ENCODE measurements around the gene CNEP1R1. TPM values are rescaled to one million over a fixed set of nuclear protein-coding genes. Genes with fewer than 3 reads are reported as not detected.

Gene CNEP1R1
- total RNA-seq, 1 experiment from 2014 or later = 14.6 TPM

- BruUV-seq (replicated peaks) = no TSS peak
- intact Hi-C loops (cut with micrococcal nuclease) = no loop called here
- DNase-seq (ENCODE audit: low read depth, low spot score) = no peak
- ChIA-PET POLR2A (no interaction called here), CTCF (no interaction called here), RAD21 (ENCODE audit: low non-redundant PET in 1 of 2, low total read pairs in 2 of 2, uncharacterized antibody in 2 of 2, unreplicated experiment in 2 of 2) (no interaction called here)
- Histone ChIP-seq H3K4me1 (ENCODE audit: control insufficient read depth in 1 of 2, insufficient read depth in 2 of 2, low read length in 2 of 2) (no peaks in the 10 kb centered on the region), H3K9me3 (ENCODE audit: control insufficient read depth in 1 of 2, insufficient read depth in 1 of 2, low read depth in 1 of 2, low read length in 2 of 2) (no peaks in the 10 kb centered on the region), H2AFZ (ENCODE audit: low read depth, low read length, poor library complexity, severe bottlenecking) (no peak overlapping the region), H3K27me3 (ENCODE audit: insufficient read depth, low read length) (peaks cover 10% of the 10 kb centered on the region; the same call in 1 of the 2 replicates), H3K9ac (ENCODE audit: low read length) (no peak overlapping the region), H3K4me3 (replicated peaks in 1 of 2; ENCODE audit: low read depth in 1 of 2, low read length in 2 of 2) (no peak overlapping the region), H3K27ac (ENCODE audit: low read depth, low read length) (no peak overlapping the region), H3K4me2 (ENCODE audit: low read length) (no peak overlapping the region), H4K20me1 (ENCODE audit: insufficient read depth) (no peaks in the 10 kb centered on the region), H3K79me2 (ENCODE audit: insufficient read depth, low read length) (no peaks in the 10 kb centered on the region), H3K9me2 (ENCODE audit: insufficient read depth) (no peaks in the 10 kb centered on the region), H3K36me3 (ENCODE audit: control insufficient read depth in 1 of 2, insufficient read depth in 2 of 2, low read length in 2 of 2) (no peaks in the 10 kb centered on the region)
- no peak for ATAC-seq
- no peak for TF ChIP-seq CTCF (IDR thresholded peaks at IDR 0.05 in 2 of 3, conservative IDR thresholded peaks at IDR 0.05 in 1 of 3; ENCODE audit: borderline replicate concordance in 1 of 3, insufficient read depth in 1 of 3, low read depth in 2 of 3, low read length in 2 of 3)
- no peak for TF ChIP-seq MAX (IDR thresholded peaks at IDR 0.05)
Measured at GRCh38 chr16:49994006-49994405, 31.0 kb upstream of the CNEP1R1 start.

GRCh38 chr16:49995720-49996119 lies 29.3 kb upstream of the CNEP1R1 start:
- ChIA-PET CTCF (no interaction called here), RAD21 (ENCODE audit: low non-redundant PET in 1 of 2, low total read pairs in 2 of 2, uncharacterized antibody in 2 of 2, unreplicated experiment in 2 of 2) (no interaction called here), POLR2A (no interaction called here)
- H3K4me1 ChIP-seq (ENCODE audit: control insufficient read depth in 1 of 2, insufficient read depth in 2 of 2, low read length in 2 of 2) = no peaks in the 10 kb centered on the region
- H3K79me2 ChIP-seq (ENCODE audit: insufficient read depth, low read length) = no peaks in the 10 kb centered on the region
- H3K9me2 ChIP-seq (ENCODE audit: insufficient read depth) = no peaks in the 10 kb centered on the region
- ATAC-seq (no peak; the same call in 1 of the 2 replicates), DNase-seq (ENCODE audit: low read depth, low spot score) (no peak)
- H3K4me2 ChIP-seq (ENCODE audit: low read length) = no peak overlapping the region
- H4K20me1 ChIP-seq (ENCODE audit: insufficient read depth) = no peaks in the 10 kb centered on the region
- no peaks in the 10 kb centered on the region for H3K36me3 ChIP-seq (ENCODE audit: control insufficient read depth in 1 of 2, insufficient read depth in 2 of 2, low read length in 2 of 2)
- no peak overlapping the region for H2AFZ ChIP-seq (ENCODE audit: low read depth, low read length, poor library complexity, severe bottlenecking)
- H3K9me3 ChIP-seq (ENCODE audit: control insufficient read depth in 1 of 2, insufficient read depth in 1 of 2, low read depth in 1 of 2, low read length in 2 of 2) = no peaks in the 10 kb centered on the region
- H3K4me3 ChIP-seq (replicated peaks in 1 of 2; ENCODE audit: low read depth in 1 of 2, low read length in 2 of 2) = no peak overlapping the region
- H3K27me3 ChIP-seq (ENCODE audit: insufficient read depth, low read length) = peaks cover 10% of the 10 kb centered on the region; the same call in 1 of the 2 replicates
- intact Hi-C loops (cut with micrococcal nuclease) = no loop called here
- no TSS peak for BruUV-seq (replicated peaks)
- TF ChIP-seq ZFX (IDR thresholded peaks at IDR 0.05) (no peak), CTCF (IDR thresholded peaks at IDR 0.05 in 2 of 3, conservative IDR thresholded peaks at IDR 0.05 in 1 of 3; ENCODE audit: borderline replicate concordance in 1 of 3, insufficient read depth in 1 of 3, low read depth in 2 of 3, low read length in 2 of 3) (no peak), RAD21 (IDR thresholded peaks at IDR 0.05; ENCODE audit: low read depth) (no peak), FOSL1 (IDR thresholded peaks at IDR 0.05; ENCODE audit: low read depth) (no peak), EGR1 (IDR thresholded peaks at IDR 0.05; ENCODE audit: low read depth) (no peak), JUND (IDR thresholded peaks at IDR 0.05) (no peak)
- TF ChIP-seq, protein P1, sequence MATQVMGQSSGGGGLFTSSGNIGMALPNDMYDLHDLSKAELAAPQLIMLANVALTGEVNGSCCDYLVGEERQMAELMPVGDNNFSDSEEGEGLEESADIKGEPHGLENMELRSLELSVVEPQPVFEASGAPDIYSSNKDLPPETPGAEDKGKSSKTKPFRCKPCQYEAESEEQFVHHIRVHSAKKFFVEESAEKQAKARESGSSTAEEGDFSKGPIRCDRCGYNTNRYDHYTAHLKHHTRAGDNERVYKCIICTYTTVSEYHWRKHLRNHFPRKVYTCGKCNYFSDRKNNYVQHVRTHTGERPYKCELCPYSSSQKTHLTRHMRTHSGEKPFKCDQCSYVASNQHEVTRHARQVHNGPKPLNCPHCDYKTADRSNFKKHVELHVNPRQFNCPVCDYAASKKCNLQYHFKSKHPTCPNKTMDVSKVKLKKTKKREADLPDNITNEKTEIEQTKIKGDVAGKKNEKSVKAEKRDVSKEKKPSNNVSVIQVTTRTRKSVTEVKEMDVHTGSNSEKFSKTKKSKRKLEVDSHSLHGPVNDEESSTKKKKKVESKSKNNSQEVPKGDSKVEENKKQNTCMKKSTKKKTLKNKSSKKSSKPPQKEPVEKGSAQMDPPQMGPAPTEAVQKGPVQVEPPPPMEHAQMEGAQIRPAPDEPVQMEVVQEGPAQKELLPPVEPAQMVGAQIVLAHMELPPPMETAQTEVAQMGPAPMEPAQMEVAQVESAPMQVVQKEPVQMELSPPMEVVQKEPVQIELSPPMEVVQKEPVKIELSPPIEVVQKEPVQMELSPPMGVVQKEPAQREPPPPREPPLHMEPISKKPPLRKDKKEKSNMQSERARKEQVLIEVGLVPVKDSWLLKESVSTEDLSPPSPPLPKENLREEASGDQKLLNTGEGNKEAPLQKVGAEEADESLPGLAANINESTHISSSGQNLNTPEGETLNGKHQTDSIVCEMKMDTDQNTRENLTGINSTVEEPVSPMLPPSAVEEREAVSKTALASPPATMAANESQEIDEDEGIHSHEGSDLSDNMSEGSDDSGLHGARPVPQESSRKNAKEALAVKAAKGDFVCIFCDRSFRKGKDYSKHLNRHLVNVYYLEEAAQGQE (IDR thresholded peaks at IDR 0.05; ENCODE audit: low read depth) = no peak
- no peak overlapping the region for H3K27ac ChIP-seq (ENCODE audit: low read depth, low read length)
- H3K9ac ChIP-seq (ENCODE audit: low read length) = no peak overlapping the region

Measured in HCT116 (cell line).